Prostate gland (tissue), 2 donors: ENCODE data around the gene NKD2. TPM values are rescaled to one million over a fixed set of nuclear protein-coding genes. Genes with fewer than 3 reads are reported as not detected.
A peak's percentile ranks its signal among the peaks of the same experiment; 100 is the strongest.

Source experiments
- DNase-seq: peaks from one replicate; pipeline ENCODE4 v3.0.0-alpha.2; 2019; ENCODE audit warnings: low spot score
- H3K27ac ChIP-seq, 2 donors: fragments of 200-600 bp; sonication (generic); 2 replicates each; pipeline ENCODE4 v1.5.1; 2017 to 2019
- H3K27me3 ChIP-seq: fragments of 200-600 bp; sonication (generic); replicated peaks from 2 replicates; pipeline ENCODE4 v1.5.1; 2019; ENCODE audit not compliant: insufficient read depth
- H3K36me3 ChIP-seq, 2 donors: fragments of 200-600 bp; sonication (generic); 1 replicate in 1 of 2; 2 replicates in 1 of 2; pipeline versions ENCODE4 v1.5.1 to v1.8.1; 2017 to 2019
- H3K4me1 ChIP-seq: fragments of 200-600 bp; sonication (generic); replicated peaks from 2 replicates; pipeline ENCODE4 v1.5.1; 2019
- H3K4me3 ChIP-seq, 2 donors: fragments of 200-600 bp; sonication (generic); 2 replicates each; pipeline ENCODE4 v1.5.1; 2017 to 2019
- H3K9me3 ChIP-seq: fragments of 200-600 bp; sonication (generic); 2 replicates; pipeline ENCODE4 v1.5.1; 2017
- CTCF ChIP-seq, 4 experiments: fragments of 200-600 bp in 2 of 4; fragments of 450-650 bp in 2 of 4; sonication (generic) in 2 of 4; IDR thresholded peaks; 1 replicate in 3 of 4; 2 replicates in 1 of 4; pipeline ENCODE4 v1.5.1; 2016 to 2019; ENCODE audit warnings: antibody characterized with exemption in 4 of 4, mild to moderate bottlenecking in 2 of 4, moderate library complexity in 2 of 4
- POLR2A ChIP-seq: fragments of 450-650 bp; IDR thresholded peaks from one replicate; pipeline ENCODE4 v1.6.1; 2016; ENCODE audit warnings: antibody characterized with exemption, mild to moderate bottlenecking
- POLR2AphosphoS5 ChIP-seq: sonication (generic); formaldehyde crosslinking; IDR thresholded peaks from one replicate; pipeline ENCODE4 v1.6.1; 2017; ENCODE audit warnings: antibody characterized with exemption
- WGBS: methylation state at CpG from one replicate; pipeline ENCODE4 v1.1.5; 2018; 5-methylcytosine and 5-hydroxymethylcytosine counted together
- intact Hi-C: fragments of 100-400 bp; cut with DNase I; formaldehyde crosslinking; loops from one replicate; pipeline ENCODE4 v1.14.2; 2022
- total RNA-seq, 2 donors: library from RNA; depleted of rRNA; stranded (reverse); fragments of >200 nt; gene quantifications; one replicate each; pipeline ENCODE4 v1.1.0, GENCODE V29; 2016

Gene NKD2
- total RNA-seq, 2 donors from 2014 or later = 2.9 to 22.1 TPM

GRCh38 chr5:978693-979092 lies 29.9 kb upstream of the NKD2 start:
- Histone ChIP-seq H3K4me3 (no peak overlapping the region), H3K36me3 (no peaks in the 10 kb centered on the region), H3K9me3 (no peaks in the 10 kb centered on the region), H3K27me3 (no peaks in the 10 kb centered on the region), H3K4me1 (no peaks in the 10 kb centered on the region), H3K27ac (no peak overlapping the region)
- TF ChIP-seq POLR2A (no peak), CTCF (IDR thresholded peaks at IDR 0.05) (no peak), POLR2AphosphoS5 (no peak)
- 66% methylated on average over 10 of the region's 10 CpGs for WGBS
- DNase-seq = no peak
- intact Hi-C loops = no loop called here

GRCh38 chr5:979100-979817 lies 29.3 kb upstream of the NKD2 start:
- Histone ChIP-seq H3K27ac (no peak overlapping the region), H3K4me1 (no peaks in the 10 kb centered on the region), H3K4me3 (no peak overlapping the region), H3K9me3 (no peaks in the 10 kb centered on the region), H3K27me3 (no peaks in the 10 kb centered on the region), H3K36me3 (no peaks in the 10 kb centered on the region)
- WGBS = 93% methylated on average over 24 of the region's 24 CpGs
- no peak for TF ChIP-seq POLR2A
- no peak for TF ChIP-seq POLR2AphosphoS5
- TF ChIP-seq CTCF (IDR thresholded peaks at IDR 0.05) = no peak
- intact Hi-C loops = no loop called here
- no peak for DNase-seq

GRCh38 chr5:980001-980588 lies 28.5 kb upstream of the NKD2 start:
- H3K36me3 ChIP-seq = no peaks in the 10 kb centered on the region
- intact Hi-C loops = no loop called here
- TF ChIP-seq CTCF (IDR thresholded peaks at IDR 0.05) (no peak), POLR2AphosphoS5 (no peak), POLR2A (no peak)
- H3K27ac ChIP-seq = no peak overlapping the region
- DNase-seq = peak; percentile 3
- H3K27me3 ChIP-seq = no peaks in the 10 kb centered on the region
- no peak overlapping the region for H3K4me3 ChIP-seq
- H3K9me3 ChIP-seq = no peaks in the 10 kb centered on the region
- whole genome bisulfite sequencing = 54% methylated on average over 17 of the region's 17 CpGs
- H3K4me1 ChIP-seq = no peaks in the 10 kb centered on the region

- intact Hi-C loops = no loop called here
- Histone ChIP-seq H3K9me3 (no peaks in the 10 kb centered on the region), H3K4me3 (no peak overlapping the region), H3K36me3 (no peaks in the 10 kb centered on the region), H3K27me3 (no peaks in the 10 kb centered on the region), H3K27ac (no peak overlapping the region), H3K4me1 (no peaks in the 10 kb centered on the region)
- 32% methylated on average over 6 of the region's 6 CpGs for WGBS
- DNase-seq = peak; percentile 3
- TF ChIP-seq POLR2A (no peak), POLR2AphosphoS5 (no peak), CTCF (IDR thresholded peaks at IDR 0.05) (no peak)
Observed at GRCh38 chr5:980966-981365, 27.6 kb upstream of the NKD2 start.

GRCh38 chr5:981456-981855 lies 27.1 kb upstream of the NKD2 start:
- no peaks in the 10 kb centered on the region for H3K4me1 ChIP-seq
- H3K27me3 ChIP-seq = no peaks in the 10 kb centered on the region
- intact Hi-C loops = no loop called here
- WGBS = 81% methylated on average over 7 of the region's 7 CpGs
- no peaks in the 10 kb centered on the region for H3K36me3 ChIP-seq
- H3K4me3 ChIP-seq = no peak overlapping the region
- H3K9me3 ChIP-seq = no peaks in the 10 kb centered on the region
- TF ChIP-seq CTCF (IDR thresholded peaks at IDR 0.05) = no peak
- no peak for TF ChIP-seq POLR2A
- no peak for TF ChIP-seq POLR2AphosphoS5
- DNase-seq = no peak
- H3K27ac ChIP-seq = no peak overlapping the region
